HG03196 (cell line): ENCODE measurements around the gene CTTN.
"Not testable (repeated sequence)": the region's sequence is repeated elsewhere in the genome, so short reads cannot be mapped to it uniquely, and the experiment has no call there.

ENCODE experiments used
- ATAC-seq: cut with Tn5 transposase; IDR thresholded peaks from one replicate; pipeline ENCODE4 v1.9.1; 2021; ENCODE audit not compliant: unreplicated experiment

Gene CTTN

GRCh38 chr11:70448983-70449567 lies 50.7 kb downstream of the CTTN start:
- no peak for ATAC-seq

GRCh38 chr11:70454197-70454767 lies 56.0 kb downstream of the CTTN start:
- no peak for ATAC-seq

- ATAC-seq, result not testable (repeated sequence)
These were observed 56.5 kb downstream of the CTTN start for GRCh38 chr11:70454811-70455210.

GRCh38 chr11:70455354-70455753 lies 57.0 kb downstream of the CTTN start:
- ATAC-seq, result no peak

GRCh38 chr11:70456921-70457532 lies 58.7 kb downstream of the CTTN start:
- ATAC-seq, result no peak

- no peak for ATAC-seq
These were observed 60.4 kb downstream of the CTTN start for GRCh38 chr11:70458736-70459135.

- no peak for ATAC-seq
These were observed 61.8 kb downstream of the CTTN start for GRCh38 chr11:70460111-70460510.

GRCh38 chr11:70460964-70461363 lies 62.6 kb downstream of the CTTN start:
- no peak for ATAC-seq

GRCh38 chr11:70462818-70463477 lies 64.6 kb downstream of the CTTN start:
- no peak for ATAC-seq

GRCh38 chr11:70463478-70464255 lies 65.3 kb downstream of the CTTN start:
- ATAC-seq, result no peak

- ATAC-seq, result no peak
These were observed 66.4 kb downstream of the CTTN start for GRCh38 chr11:70464509-70465361.

- ATAC-seq, result no peak
These were observed 67.8 kb downstream of the CTTN start for GRCh38 chr11:70466154-70466553.

GRCh38 chr11:70466596-70466995 lies 68.3 kb downstream of the CTTN start:
- ATAC-seq, result no peak

- ATAC-seq, result no peak
These were observed 69.1 kb downstream of the CTTN start for GRCh38 chr11:70467201-70468085.

GRCh38 chr11:70468256-70469195 lies 70.2 kb downstream of the CTTN start:
- no peak for ATAC-seq

GRCh38 chr11:70470127-70470526 lies 71.8 kb downstream of the CTTN start:
- ATAC-seq, result peak; percentile 48

- ATAC-seq, result no peak
These were observed 72.9 kb downstream of the CTTN start for GRCh38 chr11:70471254-70471653.

GRCh38 chr11:70472240-70472639 lies 73.9 kb downstream of the CTTN start:
- ATAC-seq, result no peak
